PC-3 (cell line): ENCODE results near the gene LSM2.

Experiments used
- CTCF ChIP-seq: fragments of 300-600 bp; sonication (generic); conservative IDR thresholded peaks from 2 replicates; pipeline ENCODE4 v1.5.1; 2017; ENCODE audit warnings: antibody characterized with exemption, low read depth, mild to moderate bottlenecking, low read length
- EZH2 ChIP-seq: fragments of 300-600 bp; sonication (generic); IDR thresholded peaks from one replicate; pipeline ENCODE4 v1.6.1; 2017; ENCODE audit warnings: antibody characterized with exemption, mild to moderate bottlenecking, low read length; ENCODE audit not compliant: unreplicated experiment
- EZH2phosphoT487 ChIP-seq: fragments of 300-600 bp; sonication (generic); IDR thresholded peaks from 2 replicates; pipeline ENCODE4 v1.6.1; 2018; ENCODE audit warnings: mild to moderate bottlenecking, antibody characterized with exemption, low read length, borderline replicate concordance

- TF ChIP-seq EZH2 (no peak), CTCF (no peak), EZH2phosphoT487 (no peak)
Measured at GRCh38 chr6:31749301-31750036, 57.3 kb downstream of the LSM2 start.
